Nephron progenitor cell (in vitro differentiated cells): Measurements from ENCODE around the gene RERE.

Experiments used
- DNase-seq: peaks from one replicate; pipeline ENCODE4 v3.0.0; 2021
- H3K27ac Mint-ChIP-seq: 2 replicates; pipeline ENCODE4 v1.8.0; 2021; ENCODE audit warnings: mild to moderate bottlenecking, moderate library complexity, mixed read lengths
- H3K27me3 Mint-ChIP-seq: 2 replicates; pipeline ENCODE4 v1.8.0; 2021; ENCODE audit warnings: mild to moderate bottlenecking, low read depth, mixed read lengths; ENCODE audit not compliant: poor library complexity
- H3K36me3 Mint-ChIP-seq: 2 replicates; pipeline ENCODE4 v1.8.0; 2021; ENCODE audit warnings: low read depth, mixed read lengths
- H3K4me1 Mint-ChIP-seq: 2 replicates; pipeline ENCODE4 v1.8.0; 2021; ENCODE audit warnings: mixed read lengths
- H3K4me3 Mint-ChIP-seq: 2 replicates; pipeline ENCODE4 v1.8.0; 2021; ENCODE audit warnings: mild to moderate bottlenecking, moderate library complexity, mixed read lengths
- H3K9me3 Mint-ChIP-seq: 2 replicates; pipeline ENCODE4 v1.8.0; 2021; ENCODE audit warnings: mild to moderate bottlenecking, moderate library complexity, mixed read lengths
- TF ChIP-seq, protein P1 (sequence below): fragments of 200-600 bp; sonication (generic); IDR thresholded peaks from 2 replicates; pipeline ENCODE4 v1.5.0; 2021; ENCODE audit warnings: antibody characterized with exemption

The RERE gene

DNA sequence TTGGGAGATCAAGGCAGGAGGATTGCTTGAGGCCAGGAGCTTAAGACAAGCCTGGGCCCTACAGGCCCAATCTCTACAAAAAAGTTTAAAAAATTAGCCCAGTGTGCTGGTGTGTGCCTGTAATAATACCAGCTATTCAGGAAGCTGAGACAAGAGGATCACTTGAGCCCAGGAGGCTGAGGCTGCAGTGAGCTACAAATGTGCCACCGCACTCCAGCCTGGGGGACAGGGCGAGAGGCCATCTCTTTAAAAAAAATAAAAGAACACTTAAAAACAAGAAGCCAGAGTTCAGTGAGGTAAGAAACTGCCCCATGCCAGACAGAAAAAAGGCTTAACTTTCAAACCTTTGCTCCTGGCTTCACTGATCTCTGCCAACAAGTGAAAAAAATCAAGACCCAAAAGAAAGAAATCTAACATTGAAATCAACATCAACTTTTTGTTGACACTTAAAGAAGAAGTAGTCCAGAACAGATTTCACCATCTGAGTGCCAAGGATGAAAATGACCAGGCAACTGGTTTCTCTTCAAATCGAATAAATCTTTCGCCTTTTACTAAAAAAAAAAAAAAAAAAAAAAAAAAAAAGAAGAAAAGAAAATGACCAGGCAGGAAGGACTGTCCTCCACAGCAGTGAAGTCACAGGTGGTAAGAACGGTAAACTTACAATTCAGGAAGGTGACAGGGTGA, 448.3 kb downstream of the RERE start:
- H3K36me3 Mint-ChIP-seq: peaks cover 16% of the 10 kb centered on the region
- TF ChIP-seq, protein P1, sequence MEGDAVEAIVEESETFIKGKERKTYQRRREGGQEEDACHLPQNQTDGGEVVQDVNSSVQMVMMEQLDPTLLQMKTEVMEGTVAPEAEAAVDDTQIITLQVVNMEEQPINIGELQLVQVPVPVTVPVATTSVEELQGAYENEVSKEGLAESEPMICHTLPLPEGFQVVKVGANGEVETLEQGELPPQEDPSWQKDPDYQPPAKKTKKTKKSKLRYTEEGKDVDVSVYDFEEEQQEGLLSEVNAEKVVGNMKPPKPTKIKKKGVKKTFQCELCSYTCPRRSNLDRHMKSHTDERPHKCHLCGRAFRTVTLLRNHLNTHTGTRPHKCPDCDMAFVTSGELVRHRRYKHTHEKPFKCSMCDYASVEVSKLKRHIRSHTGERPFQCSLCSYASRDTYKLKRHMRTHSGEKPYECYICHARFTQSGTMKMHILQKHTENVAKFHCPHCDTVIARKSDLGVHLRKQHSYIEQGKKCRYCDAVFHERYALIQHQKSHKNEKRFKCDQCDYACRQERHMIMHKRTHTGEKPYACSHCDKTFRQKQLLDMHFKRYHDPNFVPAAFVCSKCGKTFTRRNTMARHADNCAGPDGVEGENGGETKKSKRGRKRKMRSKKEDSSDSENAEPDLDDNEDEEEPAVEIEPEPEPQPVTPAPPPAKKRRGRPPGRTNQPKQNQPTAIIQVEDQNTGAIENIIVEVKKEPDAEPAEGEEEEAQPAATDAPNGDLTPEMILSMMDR: no peak
- no peak overlapping the region for H3K4me3 Mint-ChIP-seq
- peaks cover 4% of the 10 kb centered on the region for H3K27me3 Mint-ChIP-seq
- DNase-seq: no peak
- peak overlapping the region; percentile 84 for H3K27ac Mint-ChIP-seq
- H3K4me1 Mint-ChIP-seq: peaks cover 97% of the 10 kb centered on the region
- no peaks in the 10 kb centered on the region for H3K9me3 Mint-ChIP-seq

- Mint-ChIP-seq H3K4me3 (peak overlapping the region; percentile 20), H3K27me3 (peaks cover 4% of the 10 kb centered on the region), H3K4me1 (peaks cover 97% of the 10 kb centered on the region), H3K36me3 (peaks cover 22% of the 10 kb centered on the region), H3K9me3 (no peaks in the 10 kb centered on the region), H3K27ac (peak overlapping the region; percentile 91)
- no peak for DNase-seq
- TF ChIP-seq, protein P1: no peak
Measured at GRCh38 chr1:8367571-8368194, 449.8 kb downstream of the RERE start.

GRCh38 chr1:8365661-8366362, 451.6 kb downstream of the RERE start:
- H3K36me3 Mint-ChIP-seq: peaks cover 28% of the 10 kb centered on the region
- TF ChIP-seq, protein P1: no peak
- no peak for DNase-seq
- peaks cover 4% of the 10 kb centered on the region for H3K27me3 Mint-ChIP-seq
- no peak overlapping the region for H3K4me3 Mint-ChIP-seq
- no peaks in the 10 kb centered on the region for H3K9me3 Mint-ChIP-seq
- H3K4me1 Mint-ChIP-seq: peaks cover 87% of the 10 kb centered on the region
- H3K27ac Mint-ChIP-seq: peak overlapping the region; percentile 76

DNA sequence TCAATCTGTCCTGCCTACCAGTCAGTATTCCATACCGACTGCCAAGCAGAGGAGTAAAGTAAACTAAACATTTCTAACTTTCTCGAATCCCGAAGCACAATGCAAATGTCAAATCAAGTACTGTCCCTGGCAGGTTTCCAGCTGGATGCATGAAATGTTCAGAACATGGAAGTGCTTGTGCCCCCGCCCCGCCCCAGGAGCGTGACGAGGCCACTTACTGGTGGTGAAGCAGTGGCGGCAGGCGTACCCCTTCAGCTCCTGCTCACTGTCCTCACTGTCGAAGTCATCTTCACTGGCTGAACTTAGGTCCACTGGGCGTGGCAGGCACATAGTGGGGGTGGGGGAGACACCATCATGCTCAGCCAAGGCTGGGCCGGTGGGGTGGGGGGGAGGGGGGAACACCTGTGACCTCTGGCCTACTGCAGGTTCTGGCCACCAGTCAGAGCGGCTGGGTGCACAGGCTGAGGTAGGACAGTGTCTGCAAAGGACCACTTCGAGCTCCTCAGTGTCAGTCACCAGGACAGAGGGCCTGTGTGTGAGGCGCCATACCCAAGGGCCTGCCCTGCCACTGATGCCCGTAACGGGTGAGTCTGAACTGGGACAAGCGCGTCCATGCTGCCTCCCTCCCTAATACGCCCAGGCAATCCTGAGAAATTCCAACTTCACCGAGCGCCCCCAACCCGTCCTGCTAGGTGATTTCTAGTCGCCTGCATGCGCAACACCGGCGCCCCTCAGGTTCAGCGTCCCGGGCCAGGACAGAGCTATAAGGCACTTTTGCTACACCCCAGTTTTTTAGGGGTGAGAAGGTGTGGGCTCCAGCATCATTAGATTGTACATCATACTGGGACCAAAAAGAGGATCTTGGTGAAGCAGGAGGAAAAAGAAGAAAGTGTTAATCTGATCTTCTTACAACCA, 452.7 kb downstream of the RERE start:
- Mint-ChIP-seq H3K9me3 (no peaks in the 10 kb centered on the region), H3K36me3 (peaks cover 30% of the 10 kb centered on the region), H3K27ac (peak overlapping the region; percentile 76), H3K4me1 (peaks cover 76% of the 10 kb centered on the region), H3K27me3 (peaks cover 4% of the 10 kb centered on the region), H3K4me3 (no peak overlapping the region)
- DNase-seq: no peak
- TF ChIP-seq, protein P1: no peak

DNA sequence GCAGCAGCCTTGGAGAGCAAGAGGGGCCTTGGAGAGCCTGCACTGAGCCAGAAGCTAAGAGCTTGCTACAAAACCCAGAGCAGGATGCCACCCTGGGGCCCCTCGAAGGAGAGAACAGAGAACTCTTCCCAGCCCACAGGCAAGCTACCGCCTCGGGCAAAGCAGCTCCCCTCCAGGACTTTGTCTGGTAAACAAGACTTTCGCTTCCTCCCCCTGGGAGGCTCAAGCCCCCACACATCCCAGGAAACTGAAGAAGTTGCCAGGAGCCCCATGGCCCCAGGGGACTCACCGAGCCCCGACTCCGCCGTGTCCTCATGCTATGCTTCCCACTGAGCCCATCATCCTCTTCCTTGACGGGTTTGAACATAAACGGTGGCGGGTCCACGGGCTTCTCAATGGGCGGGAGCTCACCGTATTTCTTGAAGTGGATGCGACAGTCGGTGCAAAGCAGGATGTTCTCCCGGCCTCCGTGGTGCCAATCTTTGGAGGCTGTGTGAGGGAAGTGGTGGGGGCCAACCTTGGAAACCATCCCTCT, 453.6 kb downstream of the RERE start:
- H3K27ac Mint-ChIP-seq: peak overlapping the region; percentile 96
- peaks cover 67% of the 10 kb centered on the region for H3K4me1 Mint-ChIP-seq

More for the DNA sequence above, 453.6 kb downstream of the RERE start:
- H3K4me3 Mint-ChIP-seq: no peak overlapping the region
- H3K9me3 Mint-ChIP-seq: no peaks in the 10 kb centered on the region
- H3K36me3 Mint-ChIP-seq: peaks cover 35% of the 10 kb centered on the region
- TF ChIP-seq, protein P1: no peak
- H3K27me3 Mint-ChIP-seq: peaks cover 4% of the 10 kb centered on the region
- DNase-seq: no peak
